ENCODE measurements around the gene MAPK11. TPM values are rescaled to one million over a fixed set of nuclear protein-coding genes. Genes with fewer than 3 reads are reported as not detected.

Gene MAPK11
- polyA plus RNA-seq, 1 donor (not counting 4 experiments of a cell fraction or from before 2014, with no cell fraction given): 4.6 TPM

DNA sequence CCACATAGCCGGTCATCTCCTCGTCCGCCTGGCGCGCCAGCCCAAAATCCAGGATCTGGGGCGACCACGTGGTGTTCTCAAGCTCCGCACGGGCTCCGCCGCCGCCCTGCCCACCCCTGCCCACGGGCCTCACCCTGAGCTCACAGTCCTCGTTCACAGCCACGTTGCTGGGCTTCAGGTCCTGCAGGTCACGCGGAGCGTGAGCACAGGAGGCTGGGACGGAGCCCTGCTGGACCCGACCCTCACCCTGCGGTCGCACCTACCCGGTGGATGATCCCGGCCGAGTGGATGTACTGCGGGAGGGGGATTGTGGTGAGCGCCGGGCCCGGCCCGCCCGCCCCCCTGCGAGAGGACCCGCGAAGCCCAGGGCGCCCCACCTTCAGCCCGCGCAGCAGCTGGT lies 3.2 kb downstream of the MAPK11 start:
- H3K9me1 ChIP-seq (ENCODE audit: control insufficient read depth, extremely low read depth, insufficient read depth, low read length): no peaks in the 10 kb centered on the region
- no peak overlapping the region for H3K4me2 ChIP-seq (ENCODE audit: control insufficient read depth, extremely low read depth, insufficient read depth, low read depth, low read length)
- no peaks in the 10 kb centered on the region for H3K79me2 ChIP-seq (ENCODE audit: control insufficient read depth, insufficient read depth, low read length)
- no peaks in the 10 kb centered on the region for H3K9me3 ChIP-seq (ENCODE audit: control insufficient read depth, low read depth, low read length)
- FAIRE-seq (no peak), DNase-seq (ENCODE audit: low read depth, low spot score) (no peak)
- peaks cover 3% of the 10 kb centered on the region for H4K20me1 ChIP-seq (ENCODE audit: control insufficient read depth, extremely low read depth, insufficient read depth, low read length)
- dilution Hi-C loops (cut with MboI; ENCODE audit: extremely low pct_ligation_motif_present, low sequenced_read_pairs): no loop called here
- no peaks in the 10 kb centered on the region for H3K36me3 ChIP-seq (ENCODE audit: control insufficient read depth in 2 of 2, extremely low read depth in 1 of 2, insufficient read depth in 2 of 2, low read length in 2 of 2)
- H3K4me1 ChIP-seq (ENCODE audit: control insufficient read depth, extremely low read depth, insufficient read depth, low read length): peaks cover 31% of the 10 kb centered on the region
- H3K4me3 ChIP-seq (ENCODE audit: control insufficient read depth in 2 of 3, extremely low read depth in 1 of 3, insufficient read depth in 2 of 3, low read depth in 1 of 3, low read length in 3 of 3): no peak overlapping the region
- no peak overlapping the region for H3K27ac ChIP-seq (ENCODE audit: control insufficient read depth, insufficient read depth, low read length)
- no peak for TF ChIP-seq EZH2 (IDR thresholded peaks at IDR 0.05; ENCODE audit: low read length)
- TF ChIP-seq CTCF (optimal IDR thresholded peaks at IDR 0.05 in 1 of 3, IDR thresholded peaks at IDR 0.05 in 1 of 3, conservative IDR thresholded peaks at IDR 0.05 in 1 of 3; ENCODE audit: extremely low read depth in 1 of 3, insufficient read depth in 2 of 3, low read length in 3 of 3): no peak
- peaks cover 5% of the 10 kb centered on the region for H3K27me3 ChIP-seq (ENCODE audit: control insufficient read depth, extremely low read depth, insufficient read depth, low read length)
- no peak overlapping the region for H2AFZ ChIP-seq (ENCODE audit: control insufficient read depth, low read length)
- H3K9ac ChIP-seq (ENCODE audit: control insufficient read depth, extremely low read depth, insufficient read depth, low read length): no peak overlapping the region

GRCh38 chr22:50264946-50265669 lies 5.1 kb downstream of the MAPK11 start:
- H3K4me2 ChIP-seq (ENCODE audit: control insufficient read depth, extremely low read depth, insufficient read depth, low read depth, low read length): no peak overlapping the region
- H3K36me3 ChIP-seq (ENCODE audit: control insufficient read depth in 2 of 2, extremely low read depth in 1 of 2, insufficient read depth in 2 of 2, low read length in 2 of 2): no peaks in the 10 kb centered on the region
- H3K9ac ChIP-seq (ENCODE audit: control insufficient read depth, extremely low read depth, insufficient read depth, low read length): no peak overlapping the region
- no peaks in the 10 kb centered on the region for H3K9me1 ChIP-seq (ENCODE audit: control insufficient read depth, extremely low read depth, insufficient read depth, low read length)
- H3K4me1 ChIP-seq (ENCODE audit: control insufficient read depth, extremely low read depth, insufficient read depth, low read length): peaks cover 22% of the 10 kb centered on the region
- H3K79me2 ChIP-seq (ENCODE audit: control insufficient read depth, insufficient read depth, low read length): no peaks in the 10 kb centered on the region
- TF ChIP-seq CTCF (optimal IDR thresholded peaks at IDR 0.05 in 1 of 3, IDR thresholded peaks at IDR 0.05 in 1 of 3, conservative IDR thresholded peaks at IDR 0.05 in 1 of 3; ENCODE audit: extremely low read depth in 1 of 3, insufficient read depth in 2 of 3, low read length in 3 of 3) (no peak), EZH2 (IDR thresholded peaks at IDR 0.05; ENCODE audit: low read length) (no peak)
- H3K4me3 ChIP-seq (ENCODE audit: control insufficient read depth in 2 of 3, extremely low read depth in 1 of 3, insufficient read depth in 2 of 3, low read depth in 1 of 3, low read length in 3 of 3): no peak overlapping the region
- no peak for DNase-seq (ENCODE audit: low read depth, low spot score)
- no peaks in the 10 kb centered on the region for H3K9me3 ChIP-seq (ENCODE audit: control insufficient read depth, low read depth, low read length)
- peaks cover 3% of the 10 kb centered on the region for H4K20me1 ChIP-seq (ENCODE audit: control insufficient read depth, extremely low read depth, insufficient read depth, low read length)
- FAIRE-seq: no peak
- no peak overlapping the region for H2AFZ ChIP-seq (ENCODE audit: control insufficient read depth, low read length)
- dilution Hi-C loops (cut with MboI; ENCODE audit: extremely low pct_ligation_motif_present, low sequenced_read_pairs): no loop called here
- H3K27ac ChIP-seq (ENCODE audit: control insufficient read depth, insufficient read depth, low read length): no peak overlapping the region
- H3K27me3 ChIP-seq (ENCODE audit: control insufficient read depth, extremely low read depth, insufficient read depth, low read length): peaks cover 5% of the 10 kb centered on the region

Data from keratinocyte (primary cell).